GM10847 (cell line): ENCODE results near the gene FAM20C.

ENCODE experiments used
- POLR2A ChIP-seq: IDR thresholded peaks from 2 replicates; pipeline ENCODE4 v1.6.1; 2011; ENCODE audit not compliant: insufficient read length; ENCODE audit errors: extremely low read depth

The FAM20C gene

GRCh38 chr7:256461-256940 is 64.1 kb downstream of the FAM20C start:
- no peak for TF ChIP-seq POLR2A

- TF ChIP-seq POLR2A, result no peak
Observed at GRCh38 chr7:256981-257646, 64.7 kb downstream of the FAM20C start.

GRCh38 chr7:257647-257992 is 65.2 kb downstream of the FAM20C start:
- no peak for TF ChIP-seq POLR2A

- no peak for TF ChIP-seq POLR2A
Observed at GRCh38 chr7:258476-259190, 66.3 kb downstream of the FAM20C start.

- TF ChIP-seq POLR2A, result no peak
Observed at GRCh38 chr7:259191-259505, 66.8 kb downstream of the FAM20C start.

- TF ChIP-seq POLR2A, result no peak
Observed at GRCh38 chr7:259751-260405, 67.5 kb downstream of the FAM20C start.

- TF ChIP-seq POLR2A, result no peak
Observed at GRCh38 chr7:260441-261281, 68.3 kb downstream of the FAM20C start.

GRCh38 chr7:261341-262250 is 69.2 kb downstream of the FAM20C start:
- TF ChIP-seq POLR2A, result no peak

GRCh38 chr7:262251-262572 is 69.8 kb downstream of the FAM20C start:
- no peak for TF ChIP-seq POLR2A

- TF ChIP-seq POLR2A, result no peak
Observed at GRCh38 chr7:264541-265191, 72.3 kb downstream of the FAM20C start.

- no peak for TF ChIP-seq POLR2A
Observed at GRCh38 chr7:265192-265997, 73.0 kb downstream of the FAM20C start.

GRCh38 chr7:265998-266850 is 73.9 kb downstream of the FAM20C start:
- TF ChIP-seq POLR2A, result no peak
